Mesodermal cell (in vitro differentiated cells): Measurements from ENCODE around the gene ANO9.
"Not testable (repeated sequence)": the region's sequence is repeated elsewhere in the genome, so short reads cannot be mapped to it uniquely, and the experiment has no call there.

Experiments used
- H3K27ac ChIP-seq: 2 replicates; pipeline ENCODE4 v1.7.0; 2013; ENCODE audit warnings: mild to moderate bottlenecking, low read depth, low read length, moderate library complexity; ENCODE audit not compliant: severe bottlenecking
- H3K36me3 ChIP-seq: 2 replicates; pipeline ENCODE4 v1.7.1; 2013; ENCODE audit warnings: mild to moderate bottlenecking, low read length, moderate library complexity; ENCODE audit not compliant: control insufficient read depth, insufficient read depth
- H3K4me1 ChIP-seq: one replicate; pipeline ENCODE4 v1.7.1; 2013; ENCODE audit warnings: mild to moderate bottlenecking, low read length; ENCODE audit not compliant: insufficient read depth, control insufficient read depth, poor library complexity, severe bottlenecking
- H3K4me3 ChIP-seq: 2 replicates; pipeline ENCODE4 v1.7.0; 2013; ENCODE audit warnings: low read length, control low read depth, mild to moderate bottlenecking; ENCODE audit not compliant: insufficient read depth, poor library complexity, severe bottlenecking; ENCODE audit errors: extremely low read depth
- H3K9me3 ChIP-seq: 2 replicates; pipeline ENCODE4 v1.7.1; 2013; ENCODE audit warnings: mild to moderate bottlenecking, low read length, moderate library complexity; ENCODE audit not compliant: control insufficient read depth
- WGBS, 2 experiments: methylation state at CpG; one replicate each; pipeline ENCODE4 v1.1.5; 2013; ENCODE audit warnings: missing lambda C conversion rate in 2 of 2; ENCODE audit not compliant: insufficient coverage in 2 of 2; 5-methylcytosine and 5-hydroxymethylcytosine counted together

ANO9 gene

DNA sequence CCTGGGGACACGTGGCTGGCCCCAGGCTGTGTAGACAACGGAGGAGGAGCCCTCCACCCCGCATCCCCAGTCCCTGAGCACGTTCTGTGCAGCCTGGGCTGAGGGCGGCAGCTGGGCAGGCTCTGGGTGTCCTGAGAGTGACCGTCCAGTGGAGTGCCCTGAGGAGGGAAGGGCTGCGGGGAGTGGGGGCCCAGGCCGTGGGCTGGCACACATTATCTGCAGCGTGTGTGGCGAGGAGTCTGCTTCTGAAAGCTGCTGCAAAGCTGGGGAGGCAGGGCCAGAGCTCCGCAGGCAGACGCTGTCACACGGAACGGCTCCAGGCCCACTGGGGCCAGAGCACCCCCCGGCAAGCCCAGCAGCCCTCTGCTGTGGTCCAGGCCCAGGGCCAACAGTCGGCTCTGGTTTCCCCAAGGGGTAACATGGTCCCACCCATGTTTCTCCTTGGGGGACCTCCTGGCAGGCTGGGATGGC, 835 bp upstream of the ANO9 start:
- WGBS, 2 experiments, result 86 to 88% methylated on average over 15 to 16 of the region's 16 CpGs
- Histone ChIP-seq H3K9me3 (no peaks in the 10 kb centered on the region), H3K4me3 (no peak overlapping the region), H3K4me1 (peaks cover 7% of the 10 kb centered on the region), H3K27ac (no peak overlapping the region), H3K36me3 (no peaks in the 10 kb centered on the region)

GRCh38 chr11:441043-441417, 781 bp downstream of the ANO9 start:
- Histone ChIP-seq H3K9me3 (no peaks in the 10 kb centered on the region), H3K27ac (no peak overlapping the region), H3K4me3 (no peak overlapping the region), H3K36me3 (no peaks in the 10 kb centered on the region), H3K4me1 (no peaks in the 10 kb centered on the region)
- 88 to 89% methylated on average over 4 to 9 of the region's 13 CpGs for WGBS, 2 experiments

- Histone ChIP-seq H3K4me3 (no peak overlapping the region), H3K4me1 (no peaks in the 10 kb centered on the region), H3K27ac (no peak overlapping the region), H3K36me3 (no peaks in the 10 kb centered on the region), H3K9me3 (no peaks in the 10 kb centered on the region)
- WGBS, 2 experiments, result 90 to 93% methylated on average over 27 of the region's 27 CpGs
Observed at GRCh38 chr11:440065-441042, 1.5 kb downstream of the ANO9 start.

GRCh38 chr11:439315-440064, 2.3 kb downstream of the ANO9 start:
- Histone ChIP-seq H3K27ac (no peak overlapping the region), H3K36me3 (no peaks in the 10 kb centered on the region), H3K4me1 (no peaks in the 10 kb centered on the region), H3K9me3 (no peaks in the 10 kb centered on the region), H3K4me3 (no peak overlapping the region)
- 91 to 92% methylated on average over 15 to 23 of the region's 23 CpGs for WGBS, 2 experiments

GRCh38 chr11:438101-438844, 3.5 kb downstream of the ANO9 start:
- H3K27ac ChIP-seq, result no peak overlapping the region
- WGBS, 2 experiments, result 89 to 91% methylated on average over 15 to 17 of the region's 21 CpGs
- no peak overlapping the region for H3K4me3 ChIP-seq
- no peaks in the 10 kb centered on the region for H3K36me3 ChIP-seq
- H3K9me3 ChIP-seq, result no peaks in the 10 kb centered on the region
- no peaks in the 10 kb centered on the region for H3K4me1 ChIP-seq

DNA sequence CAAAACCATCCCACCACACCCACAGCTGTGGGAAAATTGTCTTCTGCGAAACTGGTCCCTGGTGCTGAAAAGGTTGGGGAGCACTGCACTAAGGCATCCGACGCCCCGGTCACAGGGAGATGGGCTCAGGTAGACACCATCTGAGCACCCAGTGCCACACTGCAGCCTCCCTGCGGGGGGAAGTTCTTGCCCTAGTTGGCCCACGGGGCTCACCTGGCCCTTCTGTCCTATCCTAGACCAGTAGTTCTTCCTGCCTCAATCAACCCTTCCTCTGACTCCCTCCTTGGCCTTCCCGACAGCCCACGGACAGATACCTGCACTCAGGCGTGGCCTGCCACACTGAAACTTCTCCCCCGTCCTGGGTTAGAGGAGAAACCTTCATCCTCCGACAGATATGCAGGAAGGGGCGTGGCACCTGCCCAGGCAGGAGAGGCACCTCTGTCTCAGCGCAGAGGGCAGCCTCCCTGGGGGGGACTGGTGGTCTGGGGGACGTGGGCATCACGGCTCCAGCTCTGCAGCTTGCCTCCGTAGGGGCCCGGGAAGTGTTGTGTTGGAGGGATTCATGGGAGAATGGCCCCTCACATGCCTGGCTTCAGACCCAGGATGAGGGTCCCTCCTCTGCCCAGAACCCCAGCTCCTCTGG, 4.5 kb downstream of the ANO9 start:
- H3K36me3 ChIP-seq, result no peaks in the 10 kb centered on the region
- H3K4me1 ChIP-seq, result no peaks in the 10 kb centered on the region
- no peak overlapping the region for H3K4me3 ChIP-seq
- no peak overlapping the region for H3K27ac ChIP-seq
- WGBS, 2 experiments, result 82 to 87% methylated on average over 10 to 17 of the region's 17 CpGs
- H3K9me3 ChIP-seq, result no peaks in the 10 kb centered on the region

DNA sequence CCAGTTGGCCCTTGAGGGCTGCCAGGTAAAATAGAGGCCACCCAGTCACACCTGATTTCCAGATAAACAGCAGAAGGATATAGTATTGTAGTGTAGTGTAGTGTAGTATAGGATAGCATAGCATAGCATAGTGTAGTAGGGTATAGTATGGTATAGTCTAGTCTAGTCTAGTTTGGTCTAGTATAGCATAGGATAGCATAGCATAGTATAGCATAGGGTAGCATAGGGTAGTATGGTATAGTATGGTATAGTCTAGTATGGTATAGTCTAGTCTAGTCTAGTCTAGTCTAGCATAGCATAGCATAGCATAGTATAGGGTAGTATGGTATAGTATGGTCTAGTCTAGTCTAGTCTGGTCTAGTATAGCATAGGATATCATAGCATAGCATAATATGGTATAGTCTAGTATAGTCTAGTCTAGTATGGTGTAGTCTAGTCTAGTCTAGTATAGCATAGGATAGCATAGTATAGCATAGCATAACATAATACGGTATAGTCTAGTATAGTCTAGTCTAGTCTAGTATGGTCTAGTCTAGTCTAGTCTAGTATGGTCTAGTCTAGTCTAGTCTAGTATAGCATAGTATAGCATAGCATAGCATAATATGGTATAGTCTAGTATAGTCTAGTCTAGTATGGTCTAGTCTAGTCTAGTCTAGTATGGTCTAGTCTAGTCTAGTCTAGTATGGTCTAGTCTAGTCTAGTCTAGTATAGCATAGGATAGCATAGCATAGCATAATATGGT, 6.6 kb downstream of the ANO9 start:
- not testable (repeated sequence) for H3K27ac ChIP-seq, H3K9me3 ChIP-seq, H3K4me3 ChIP-seq, H3K36me3 ChIP-seq, H3K4me1 ChIP-seq
- no CpG with 5 or more reads among the region's 1 CpG for WGBS, 2 experiments

- Histone ChIP-seq H3K27ac (no peak overlapping the region), H3K4me3 (no peak overlapping the region), H3K36me3 (no peaks in the 10 kb centered on the region), H3K9me3 (no peaks in the 10 kb centered on the region), H3K4me1 (no peaks in the 10 kb centered on the region)
- 84 to 90% methylated on average over 10 to 16 of the region's 16 CpGs for WGBS, 2 experiments
Observed at GRCh38 chr11:434496-434895, 7.3 kb downstream of the ANO9 start.

GRCh38 chr11:433641-434040, 8.2 kb downstream of the ANO9 start:
- Histone ChIP-seq H3K27ac (no peak overlapping the region), H3K4me1 (no peaks in the 10 kb centered on the region), H3K4me3 (no peak overlapping the region), H3K36me3 (no peaks in the 10 kb centered on the region), H3K9me3 (no peaks in the 10 kb centered on the region)
- WGBS, 2 experiments, result 83 to 87% methylated on average over 16 to 20 of the region's 20 CpGs
